Measurements from ENCODE around the gene COQ8A.

DNA sequence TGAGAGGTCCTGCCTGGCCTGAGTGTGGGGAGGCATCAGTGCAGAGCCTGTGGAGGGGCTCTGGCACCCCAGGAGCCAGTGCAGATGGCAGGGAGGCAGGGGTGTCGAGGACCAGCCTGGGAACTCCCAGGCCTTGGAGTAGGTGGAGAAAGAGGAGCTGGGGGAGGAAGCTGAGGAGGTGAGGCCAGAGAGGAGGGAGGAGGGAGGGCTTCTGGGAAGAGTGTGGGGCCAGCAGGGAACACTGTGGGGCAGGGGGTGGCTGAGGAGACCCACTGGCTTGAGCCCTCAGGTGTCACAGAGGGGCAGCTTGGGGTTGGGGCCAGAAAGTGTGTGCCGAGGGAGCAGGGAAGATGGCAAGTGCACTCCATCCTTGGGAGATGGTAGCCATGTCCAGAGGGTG, 3.8 kb downstream of the COQ8A start:
- TF ChIP-seq MXI1 (IDR thresholded peaks at IDR 0.05; ENCODE audit: low read depth, low read length) = no peak
- TF ChIP-seq HSF1 (IDR thresholded peaks at IDR 0.05; ENCODE audit: low read depth, low read length) = no peak
- TF ChIP-seq, protein P1, sequence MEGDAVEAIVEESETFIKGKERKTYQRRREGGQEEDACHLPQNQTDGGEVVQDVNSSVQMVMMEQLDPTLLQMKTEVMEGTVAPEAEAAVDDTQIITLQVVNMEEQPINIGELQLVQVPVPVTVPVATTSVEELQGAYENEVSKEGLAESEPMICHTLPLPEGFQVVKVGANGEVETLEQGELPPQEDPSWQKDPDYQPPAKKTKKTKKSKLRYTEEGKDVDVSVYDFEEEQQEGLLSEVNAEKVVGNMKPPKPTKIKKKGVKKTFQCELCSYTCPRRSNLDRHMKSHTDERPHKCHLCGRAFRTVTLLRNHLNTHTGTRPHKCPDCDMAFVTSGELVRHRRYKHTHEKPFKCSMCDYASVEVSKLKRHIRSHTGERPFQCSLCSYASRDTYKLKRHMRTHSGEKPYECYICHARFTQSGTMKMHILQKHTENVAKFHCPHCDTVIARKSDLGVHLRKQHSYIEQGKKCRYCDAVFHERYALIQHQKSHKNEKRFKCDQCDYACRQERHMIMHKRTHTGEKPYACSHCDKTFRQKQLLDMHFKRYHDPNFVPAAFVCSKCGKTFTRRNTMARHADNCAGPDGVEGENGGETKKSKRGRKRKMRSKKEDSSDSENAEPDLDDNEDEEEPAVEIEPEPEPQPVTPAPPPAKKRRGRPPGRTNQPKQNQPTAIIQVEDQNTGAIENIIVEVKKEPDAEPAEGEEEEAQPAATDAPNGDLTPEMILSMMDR (IDR thresholded peaks at IDR 0.05 in 2 of 3, conservative IDR thresholded peaks at IDR 0.05 in 1 of 3; ENCODE audit: control insufficient read depth in 2 of 3, extremely low read depth in 1 of 3, insufficient read depth in 1 of 3, low read depth in 3 of 3, low read length in 3 of 3) = no peak
- TF ChIP-seq, protein P2, sequence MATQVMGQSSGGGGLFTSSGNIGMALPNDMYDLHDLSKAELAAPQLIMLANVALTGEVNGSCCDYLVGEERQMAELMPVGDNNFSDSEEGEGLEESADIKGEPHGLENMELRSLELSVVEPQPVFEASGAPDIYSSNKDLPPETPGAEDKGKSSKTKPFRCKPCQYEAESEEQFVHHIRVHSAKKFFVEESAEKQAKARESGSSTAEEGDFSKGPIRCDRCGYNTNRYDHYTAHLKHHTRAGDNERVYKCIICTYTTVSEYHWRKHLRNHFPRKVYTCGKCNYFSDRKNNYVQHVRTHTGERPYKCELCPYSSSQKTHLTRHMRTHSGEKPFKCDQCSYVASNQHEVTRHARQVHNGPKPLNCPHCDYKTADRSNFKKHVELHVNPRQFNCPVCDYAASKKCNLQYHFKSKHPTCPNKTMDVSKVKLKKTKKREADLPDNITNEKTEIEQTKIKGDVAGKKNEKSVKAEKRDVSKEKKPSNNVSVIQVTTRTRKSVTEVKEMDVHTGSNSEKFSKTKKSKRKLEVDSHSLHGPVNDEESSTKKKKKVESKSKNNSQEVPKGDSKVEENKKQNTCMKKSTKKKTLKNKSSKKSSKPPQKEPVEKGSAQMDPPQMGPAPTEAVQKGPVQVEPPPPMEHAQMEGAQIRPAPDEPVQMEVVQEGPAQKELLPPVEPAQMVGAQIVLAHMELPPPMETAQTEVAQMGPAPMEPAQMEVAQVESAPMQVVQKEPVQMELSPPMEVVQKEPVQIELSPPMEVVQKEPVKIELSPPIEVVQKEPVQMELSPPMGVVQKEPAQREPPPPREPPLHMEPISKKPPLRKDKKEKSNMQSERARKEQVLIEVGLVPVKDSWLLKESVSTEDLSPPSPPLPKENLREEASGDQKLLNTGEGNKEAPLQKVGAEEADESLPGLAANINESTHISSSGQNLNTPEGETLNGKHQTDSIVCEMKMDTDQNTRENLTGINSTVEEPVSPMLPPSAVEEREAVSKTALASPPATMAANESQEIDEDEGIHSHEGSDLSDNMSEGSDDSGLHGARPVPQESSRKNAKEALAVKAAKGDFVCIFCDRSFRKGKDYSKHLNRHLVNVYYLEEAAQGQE (IDR thresholded peaks at IDR 0.05; ENCODE audit: low read depth, low read length) = no peak
- TF ChIP-seq, protein P3, sequence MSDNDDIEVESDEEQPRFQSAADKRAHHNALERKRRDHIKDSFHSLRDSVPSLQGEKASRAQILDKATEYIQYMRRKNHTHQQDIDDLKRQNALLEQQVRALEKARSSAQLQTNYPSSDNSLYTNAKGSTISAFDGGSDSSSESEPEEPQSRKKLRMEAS (IDR thresholded peaks at IDR 0.05; ENCODE audit: low read depth, low read length) = no peak
- TF ChIP-seq USF2 (IDR thresholded peaks at IDR 0.05; ENCODE audit: borderline replicate concordance, low read depth, low read length) = no peak
- TF ChIP-seq LARP7 (IDR thresholded peaks at IDR 0.05) = no peak
- no peak for TF ChIP-seq EZH2 (IDR thresholded peaks at IDR 0.05; ENCODE audit: borderline replicate concordance, control insufficient read depth, low read depth, low read length)
- TF ChIP-seq, protein P4, sequence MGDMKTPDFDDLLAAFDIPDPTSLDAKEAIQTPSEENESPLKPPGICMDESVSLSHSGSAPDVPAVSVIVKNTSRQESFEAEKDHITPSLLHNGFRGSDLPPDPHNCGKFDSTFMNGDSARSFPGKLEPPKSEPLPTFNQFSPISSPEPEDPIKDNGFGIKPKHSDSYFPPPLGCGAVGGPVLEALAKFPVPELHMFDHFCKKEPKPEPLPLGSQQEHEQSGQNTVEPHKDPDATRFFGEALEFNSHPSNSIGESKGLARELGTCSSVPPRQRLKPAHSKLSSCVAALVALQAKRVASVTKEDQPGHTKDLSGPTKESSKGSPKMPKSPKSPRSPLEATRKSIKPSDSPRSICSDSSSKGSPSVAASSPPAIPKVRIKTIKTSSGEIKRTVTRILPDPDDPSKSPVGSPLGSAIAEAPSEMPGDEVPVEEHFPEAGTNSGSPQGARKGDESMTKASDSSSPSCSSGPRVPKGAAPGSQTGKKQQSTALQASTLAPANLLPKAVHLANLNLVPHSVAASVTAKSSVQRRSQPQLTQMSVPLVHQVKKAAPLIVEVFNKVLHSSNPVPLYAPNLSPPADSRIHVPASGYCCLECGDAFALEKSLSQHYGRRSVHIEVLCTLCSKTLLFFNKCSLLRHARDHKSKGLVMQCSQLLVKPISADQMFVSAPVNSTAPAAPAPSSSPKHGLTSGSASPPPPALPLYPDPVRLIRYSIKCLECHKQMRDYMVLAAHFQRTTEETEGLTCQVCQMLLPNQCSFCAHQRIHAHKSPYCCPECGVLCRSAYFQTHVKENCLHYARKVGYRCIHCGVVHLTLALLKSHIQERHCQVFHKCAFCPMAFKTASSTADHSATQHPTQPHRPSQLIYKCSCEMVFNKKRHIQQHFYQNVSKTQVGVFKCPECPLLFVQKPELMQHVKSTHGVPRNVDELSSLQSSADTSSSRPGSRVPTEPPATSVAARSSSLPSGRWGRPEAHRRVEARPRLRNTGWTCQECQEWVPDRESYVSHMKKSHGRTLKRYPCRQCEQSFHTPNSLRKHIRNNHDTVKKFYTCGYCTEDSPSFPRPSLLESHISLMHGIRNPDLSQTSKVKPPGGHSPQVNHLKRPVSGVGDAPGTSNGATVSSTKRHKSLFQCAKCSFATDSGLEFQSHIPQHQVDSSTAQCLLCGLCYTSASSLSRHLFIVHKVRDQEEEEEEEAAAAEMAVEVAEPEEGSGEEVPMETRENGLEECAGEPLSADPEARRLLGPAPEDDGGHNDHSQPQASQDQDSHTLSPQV (IDR thresholded peaks at IDR 0.05) = no peak
- TF ChIP-seq, protein P5, sequence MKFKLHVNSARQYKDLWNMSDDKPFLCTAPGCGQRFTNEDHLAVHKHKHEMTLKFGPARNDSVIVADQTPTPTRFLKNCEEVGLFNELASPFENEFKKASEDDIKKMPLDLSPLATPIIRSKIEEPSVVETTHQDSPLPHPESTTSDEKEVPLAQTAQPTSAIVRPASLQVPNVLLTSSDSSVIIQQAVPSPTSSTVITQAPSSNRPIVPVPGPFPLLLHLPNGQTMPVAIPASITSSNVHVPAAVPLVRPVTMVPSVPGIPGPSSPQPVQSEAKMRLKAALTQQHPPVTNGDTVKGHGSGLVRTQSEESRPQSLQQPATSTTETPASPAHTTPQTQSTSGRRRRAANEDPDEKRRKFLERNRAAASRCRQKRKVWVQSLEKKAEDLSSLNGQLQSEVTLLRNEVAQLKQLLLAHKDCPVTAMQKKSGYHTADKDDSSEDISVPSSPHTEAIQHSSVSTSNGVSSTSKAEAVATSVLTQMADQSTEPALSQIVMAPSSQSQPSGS (IDR thresholded peaks at IDR 0.05; ENCODE audit: low read length) = no peak
- no peak for TF ChIP-seq WRNIP1 (IDR thresholded peaks at IDR 0.05; ENCODE audit: borderline replicate concordance, low read depth, low read length)
- no peak for TF ChIP-seq HCFC1 (IDR thresholded peaks at IDR 0.05; ENCODE audit: low read length)
- no peak for TF ChIP-seq MTA2 (IDR thresholded peaks at IDR 0.05; ENCODE audit: low read depth)

Measured in GM12878 (cell line).